DOHH2 (cell line): ENCODE measurements around the gene RPH3AL.

Experiments used
- H3F3A ChIP-seq: fragments of 200-600 bp; sonication (generic), shearing (Covaris generic); 2 replicates; pipeline ENCODE4 v1.6.0; 2016; ENCODE audit warnings: antibody characterized with exemption, mild to moderate bottlenecking; ENCODE audit not compliant: control insufficient read depth, insufficient read depth
- H3K27ac ChIP-seq: fragments of 200-600 bp; sonication (generic); 2 replicates; pipeline ENCODE4 v1.5.1; 2014; ENCODE audit warnings: low read depth, mild to moderate bottlenecking, low read length, moderate library complexity
- H3K27me3 ChIP-seq: fragments of 200-600 bp; sonication (generic); 2 replicates; pipeline ENCODE4 v1.6.1; 2014; ENCODE audit warnings: mild to moderate bottlenecking, low read length, mixed read lengths; ENCODE audit not compliant: control insufficient read depth
- H3K36me3 ChIP-seq: fragments of 200-600 bp; sonication (generic); 2 replicates; pipeline ENCODE4 v1.6.1; 2014; ENCODE audit warnings: mild to moderate bottlenecking, low read length, moderate library complexity, mixed read lengths; ENCODE audit not compliant: control insufficient read depth
- H3K4me1 ChIP-seq: fragments of 200-600 bp; sonication (generic); 2 replicates; pipeline ENCODE4 v1.6.1; 2014; ENCODE audit warnings: mild to moderate bottlenecking, low read length, mixed read lengths; ENCODE audit not compliant: control insufficient read depth
- H3K4me2 ChIP-seq: fragments of 200-600 bp; sonication (generic); 2 replicates; pipeline ENCODE4 v1.6.0; 2014; ENCODE audit warnings: mild to moderate bottlenecking, low read length, moderate library complexity
- H3K4me3 ChIP-seq: fragments of 200-600 bp; sonication (generic); 2 replicates; pipeline ENCODE4 v1.5.1; 2014; ENCODE audit warnings: mild to moderate bottlenecking, low read length, mixed read lengths
- H3K79me2 ChIP-seq: fragments of 200-600 bp; sonication (generic); 2 replicates; pipeline ENCODE4 v1.6.1; 2014; ENCODE audit warnings: mild to moderate bottlenecking, low read length, mixed read lengths; ENCODE audit not compliant: control insufficient read depth
- H3K9me2 ChIP-seq: fragments of 200-600 bp; sonication (generic); replicated peaks from 2 replicates; pipeline ENCODE4 v1.6.1; 2014; ENCODE audit warnings: mild to moderate bottlenecking, low read length, mixed read lengths; ENCODE audit not compliant: control insufficient read depth
- H3K9me3 ChIP-seq: fragments of 200-600 bp; sonication (generic); 2 replicates; pipeline ENCODE4 v1.6.1; 2014; ENCODE audit warnings: antibody characterized with exemption, low read length, mixed read lengths; ENCODE audit not compliant: control insufficient read depth, insufficient read depth
- H4K20me1 ChIP-seq: fragments of 200-600 bp; sonication (generic); 2 replicates; pipeline ENCODE4 v1.6.0; 2014; ENCODE audit warnings: low read depth, mild to moderate bottlenecking, antibody characterized with exemption, low read length, moderate library complexity; ENCODE audit not compliant: control insufficient read depth, insufficient read depth
- EZH2phosphoT487 ChIP-seq: fragments of 200-600 bp; sonication (generic); IDR thresholded peaks from 2 replicates; pipeline ENCODE4 v1.6.1; 2017; ENCODE audit warnings: borderline replicate concordance, mild to moderate bottlenecking, antibody characterized with exemption, low read length, moderate library complexity, mixed read lengths
- TF ChIP-seq, protein P1 (sequence below): fragments of 200-600 bp; sonication (generic); IDR thresholded peaks from one replicate; pipeline ENCODE4 v1.5.1; 2014; ENCODE audit warnings: antibody characterized with exemption, mild to moderate bottlenecking, low read depth, low read length; ENCODE audit not compliant: poor library complexity, severe bottlenecking

RPH3AL gene

DNA sequence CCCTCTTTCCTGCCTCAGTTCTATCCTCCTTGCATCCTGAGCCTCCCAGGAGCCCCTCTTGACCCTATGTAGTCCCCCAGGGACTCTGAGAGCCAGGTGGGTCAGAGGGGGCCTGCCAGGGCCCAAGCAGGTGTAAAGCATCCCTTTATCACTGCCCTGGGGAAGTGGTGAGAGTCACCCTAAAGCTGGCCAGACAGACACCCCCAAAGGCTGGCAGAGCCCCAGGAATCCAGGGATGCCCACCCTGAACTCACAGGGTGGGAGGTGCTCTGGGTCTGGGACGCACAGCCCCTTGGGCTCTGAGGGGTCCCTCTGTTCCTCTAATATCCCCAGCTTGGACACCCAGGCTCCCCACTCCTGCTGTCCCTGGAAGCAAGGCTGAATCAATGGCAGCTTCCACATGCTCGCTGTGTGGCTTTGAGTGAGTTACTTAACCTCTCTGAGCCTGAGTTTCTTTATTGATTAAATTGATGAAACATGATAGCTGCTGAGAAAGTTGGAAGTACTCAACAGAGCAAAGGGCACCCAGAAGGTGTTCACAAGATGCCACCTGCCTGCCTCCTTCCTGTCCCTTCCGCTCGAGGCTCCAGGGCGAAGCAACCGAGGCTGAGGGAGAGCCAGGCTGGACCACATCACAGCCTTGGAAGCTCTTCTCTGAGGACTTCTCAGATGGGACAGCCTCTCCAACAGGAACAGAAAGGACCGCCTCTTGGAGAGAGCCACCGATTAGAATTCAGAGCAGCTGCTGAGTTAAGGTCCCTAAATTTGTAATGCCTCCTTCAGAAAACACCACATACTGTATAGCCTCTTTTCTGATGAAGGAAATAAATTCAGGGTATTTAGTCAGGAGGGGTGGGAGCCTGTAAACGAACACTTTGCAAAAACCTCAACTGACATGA lies 104.0 kb downstream of the RPH3AL start:
- Histone ChIP-seq H3K4me2 (no peak overlapping the region), H3K4me3 (no peak overlapping the region), H3K79me2 (no peaks in the 10 kb centered on the region), H3K4me1 (no peaks in the 10 kb centered on the region), H3K27ac (no peak overlapping the region), H3K27me3 (no peaks in the 10 kb centered on the region), H3K9me2 (no peaks in the 10 kb centered on the region), H3F3A (peaks cover 6% of the 10 kb centered on the region), H3K9me3 (peaks cover 7% of the 10 kb centered on the region; the same call in 1 of the 2 replicates), H4K20me1 (no peaks in the 10 kb centered on the region), H3K36me3 (no peaks in the 10 kb centered on the region)
- TF ChIP-seq EZH2phosphoT487, result no peak
- TF ChIP-seq, protein P1, sequence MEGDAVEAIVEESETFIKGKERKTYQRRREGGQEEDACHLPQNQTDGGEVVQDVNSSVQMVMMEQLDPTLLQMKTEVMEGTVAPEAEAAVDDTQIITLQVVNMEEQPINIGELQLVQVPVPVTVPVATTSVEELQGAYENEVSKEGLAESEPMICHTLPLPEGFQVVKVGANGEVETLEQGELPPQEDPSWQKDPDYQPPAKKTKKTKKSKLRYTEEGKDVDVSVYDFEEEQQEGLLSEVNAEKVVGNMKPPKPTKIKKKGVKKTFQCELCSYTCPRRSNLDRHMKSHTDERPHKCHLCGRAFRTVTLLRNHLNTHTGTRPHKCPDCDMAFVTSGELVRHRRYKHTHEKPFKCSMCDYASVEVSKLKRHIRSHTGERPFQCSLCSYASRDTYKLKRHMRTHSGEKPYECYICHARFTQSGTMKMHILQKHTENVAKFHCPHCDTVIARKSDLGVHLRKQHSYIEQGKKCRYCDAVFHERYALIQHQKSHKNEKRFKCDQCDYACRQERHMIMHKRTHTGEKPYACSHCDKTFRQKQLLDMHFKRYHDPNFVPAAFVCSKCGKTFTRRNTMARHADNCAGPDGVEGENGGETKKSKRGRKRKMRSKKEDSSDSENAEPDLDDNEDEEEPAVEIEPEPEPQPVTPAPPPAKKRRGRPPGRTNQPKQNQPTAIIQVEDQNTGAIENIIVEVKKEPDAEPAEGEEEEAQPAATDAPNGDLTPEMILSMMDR, result no peak

- TF ChIP-seq EZH2phosphoT487, result no peak
- TF ChIP-seq, protein P1, result no peak
- Histone ChIP-seq H3K4me2 (no peak overlapping the region), H3K36me3 (no peaks in the 10 kb centered on the region)
Observed at GRCh38 chr17:247767-248166, 104.8 kb downstream of the RPH3AL start.

GRCh38 chr17:246851-247421 lies 105.7 kb downstream of the RPH3AL start:
- Histone ChIP-seq H3K79me2 (no peaks in the 10 kb centered on the region), H3K36me3 (no peaks in the 10 kb centered on the region), H3K27me3 (no peaks in the 10 kb centered on the region), H3K4me3 (no peak overlapping the region), H3K27ac (no peak overlapping the region), H3K9me2 (no peaks in the 10 kb centered on the region), H4K20me1 (no peaks in the 10 kb centered on the region), H3F3A (peaks cover 7% of the 10 kb centered on the region), H3K4me2 (no peak overlapping the region), H3K4me1 (no peaks in the 10 kb centered on the region), H3K9me3 (peaks cover 7% of the 10 kb centered on the region; the same call in 1 of the 2 replicates)
- no peak for TF ChIP-seq EZH2phosphoT487
- TF ChIP-seq, protein P1, result no peak

More at GRCh38 chr17:247767-248166, 104.8 kb downstream of the RPH3AL start:
- Histone ChIP-seq H3F3A (peaks cover 6% of the 10 kb centered on the region), H3K27ac (no peak overlapping the region), H3K27me3 (no peaks in the 10 kb centered on the region), H3K4me1 (no peaks in the 10 kb centered on the region), H3K4me3 (no peak overlapping the region), H3K9me2 (no peaks in the 10 kb centered on the region), H4K20me1 (no peaks in the 10 kb centered on the region), H3K9me3 (peaks cover 7% of the 10 kb centered on the region; the same call in 1 of the 2 replicates), H3K79me2 (no peaks in the 10 kb centered on the region)
